Panc1 (cell line): ENCODE results near the gene RRBP1.

ENCODE experiments used
- CTCF ChIP-seq: fragments of 450-650 bp; IDR thresholded peaks from 2 replicates; pipeline ENCODE4 v1.5.1; 2017; ENCODE audit warnings: mild to moderate bottlenecking
- POLR2AphosphoS5 ChIP-seq: IDR thresholded peaks from 2 replicates; pipeline ENCODE4 v1.6.1; 2012; ENCODE audit warnings: mild to moderate bottlenecking, low read depth, low read length, moderate library complexity
- REST ChIP-seq, 2 experiments: IDR thresholded peaks; 2 replicates each; pipeline ENCODE4 v1.6.1; 2011 to 2012; ENCODE audit warnings: low read depth in 2 of 2, control low read depth in 1 of 2, low read length in 1 of 2, mild to moderate bottlenecking in 1 of 2, moderate library complexity in 1 of 2; ENCODE audit not compliant: insufficient read depth in 1 of 2
- TCF7L2 ChIP-seq: IDR thresholded peaks from 2 replicates; pipeline ENCODE4 v1.6.1; 2011; ENCODE audit warnings: mild to moderate bottlenecking, low read depth, low read length, inconsistent platforms

- TF ChIP-seq CTCF (no peak), POLR2AphosphoS5 (no peak), REST (IDR thresholded peaks at IDR 0.05; ENCODE audit: insufficient read depth in 1 of 2, low read depth in 2 of 2, low read length in 1 of 2) (no peak), TCF7L2 (no peak)
These were observed 30.8 kb downstream of the RRBP1 start for GRCh38 chr20:17651129-17651759.
